Epithelial cell of esophagus (primary cell): Measurements from ENCODE around the gene ZC2HC1B.
"Not testable (repeated sequence)": the region's sequence is repeated elsewhere in the genome, so short reads cannot be mapped to it uniquely, and the experiment has no call there.

Source experiments
- DNase-seq: peaks from one replicate; pipeline ENCODE4 v3.0.0; 2010; ENCODE audit warnings: low read depth
- H3K4me3 ChIP-seq: 2 replicates; pipeline ENCODE4 v1.5.1; 2011; ENCODE audit warnings: mild to moderate bottlenecking, low read length, control low read depth
- TF ChIP-seq, protein P1 (sequence below): IDR thresholded peaks from 2 replicates; pipeline ENCODE4 v1.5.1; 2011; ENCODE audit warnings: low read depth, mild to moderate bottlenecking, low read length, control low read depth, inconsistent platforms; ENCODE audit not compliant: insufficient read depth; ENCODE audit errors: missing control alignments

The ZC2HC1B gene

DNA sequence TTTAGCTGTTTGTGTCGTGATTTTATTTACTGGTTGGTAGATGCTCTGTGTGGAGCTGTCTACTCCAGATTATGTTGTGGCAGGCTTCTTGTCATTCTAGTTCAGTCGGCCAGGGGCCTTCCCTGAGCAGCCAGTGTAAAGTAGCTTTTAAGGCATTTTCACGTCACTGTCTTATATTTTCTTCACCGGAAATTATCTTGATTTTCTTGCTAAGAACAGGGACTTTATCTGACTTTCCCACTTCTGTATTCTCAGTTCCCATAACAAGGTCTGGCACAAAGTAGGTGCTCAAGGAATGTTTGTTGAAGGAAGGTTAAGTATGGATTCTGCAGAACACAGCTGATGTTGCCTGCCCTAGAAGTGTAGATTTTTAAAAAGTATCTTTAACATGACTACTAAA lies 20.3 kb upstream of the ZC2HC1B start:
- peak; percentile 24 for DNase-seq
- TF ChIP-seq, protein P1, sequence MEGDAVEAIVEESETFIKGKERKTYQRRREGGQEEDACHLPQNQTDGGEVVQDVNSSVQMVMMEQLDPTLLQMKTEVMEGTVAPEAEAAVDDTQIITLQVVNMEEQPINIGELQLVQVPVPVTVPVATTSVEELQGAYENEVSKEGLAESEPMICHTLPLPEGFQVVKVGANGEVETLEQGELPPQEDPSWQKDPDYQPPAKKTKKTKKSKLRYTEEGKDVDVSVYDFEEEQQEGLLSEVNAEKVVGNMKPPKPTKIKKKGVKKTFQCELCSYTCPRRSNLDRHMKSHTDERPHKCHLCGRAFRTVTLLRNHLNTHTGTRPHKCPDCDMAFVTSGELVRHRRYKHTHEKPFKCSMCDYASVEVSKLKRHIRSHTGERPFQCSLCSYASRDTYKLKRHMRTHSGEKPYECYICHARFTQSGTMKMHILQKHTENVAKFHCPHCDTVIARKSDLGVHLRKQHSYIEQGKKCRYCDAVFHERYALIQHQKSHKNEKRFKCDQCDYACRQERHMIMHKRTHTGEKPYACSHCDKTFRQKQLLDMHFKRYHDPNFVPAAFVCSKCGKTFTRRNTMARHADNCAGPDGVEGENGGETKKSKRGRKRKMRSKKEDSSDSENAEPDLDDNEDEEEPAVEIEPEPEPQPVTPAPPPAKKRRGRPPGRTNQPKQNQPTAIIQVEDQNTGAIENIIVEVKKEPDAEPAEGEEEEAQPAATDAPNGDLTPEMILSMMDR = no peak
- H3K4me3 ChIP-seq = peak overlapping the region; percentile 85

GRCh38 chr6:143845033-143845432 lies 19.2 kb upstream of the ZC2HC1B start:
- DNase-seq = no peak
- no peak overlapping the region for H3K4me3 ChIP-seq
- TF ChIP-seq, protein P1 = no peak

GRCh38 chr6:143851706-143852105 lies 12.6 kb upstream of the ZC2HC1B start:
- not testable (repeated sequence) for DNase-seq, H3K4me3 ChIP-seq

GRCh38 chr6:143855057-143855456 lies 9.2 kb upstream of the ZC2HC1B start:
- H3K4me3 ChIP-seq, DNase-seq: not testable (repeated sequence)

- not testable (repeated sequence) for H3K4me3 ChIP-seq, DNase-seq
Measured at GRCh38 chr6:143856762-143857161, 7.5 kb upstream of the ZC2HC1B start.

- no peak for DNase-seq
- TF ChIP-seq, protein P1 = no peak
- H3K4me3 ChIP-seq = no peak overlapping the region
Measured at GRCh38 chr6:143857651-143858050, 6.6 kb upstream of the ZC2HC1B start.

DNA sequence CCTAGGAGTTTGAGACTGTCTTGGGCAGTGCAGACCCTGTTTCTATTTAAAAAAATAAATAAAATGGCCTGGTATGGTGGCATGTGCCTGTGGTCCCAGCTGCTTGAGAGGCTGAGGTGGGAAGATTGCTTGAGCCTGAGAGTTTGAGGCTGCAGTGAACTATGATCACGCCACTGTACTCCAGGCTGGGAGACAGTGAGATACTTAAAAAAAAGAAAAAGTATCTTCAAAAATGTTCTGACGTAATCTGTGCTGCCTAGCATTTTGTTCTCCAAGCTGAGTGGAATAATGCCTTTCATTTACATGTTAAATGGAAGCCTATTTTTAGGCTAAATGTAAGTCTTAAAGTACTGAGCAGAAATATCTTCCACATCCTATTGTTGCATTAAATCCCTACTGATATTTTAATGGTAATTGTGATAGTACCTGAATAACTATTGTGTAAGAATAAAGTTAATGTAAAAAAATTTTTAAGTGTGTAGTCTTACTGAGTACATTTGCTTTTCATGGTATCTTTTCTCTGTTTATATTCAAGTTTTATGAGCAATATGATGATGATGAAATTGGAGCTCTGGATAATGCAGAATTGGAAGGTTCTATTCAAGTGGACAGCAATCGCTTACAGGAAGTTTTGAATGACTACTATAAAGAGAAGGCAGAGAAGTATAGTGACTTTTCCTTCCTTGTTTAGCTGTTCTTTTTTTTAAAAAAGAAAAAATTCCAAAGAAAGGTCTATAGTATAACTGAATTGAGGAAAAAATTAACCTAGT lies 4.2 kb upstream of the ZC2HC1B start:
- H3K4me3 ChIP-seq = no peak overlapping the region
- TF ChIP-seq, protein P1 = no peak
- DNase-seq = no peak

- no peak overlapping the region for H3K4me3 ChIP-seq
- TF ChIP-seq, protein P1 = no peak
- no peak for DNase-seq
Measured at GRCh38 chr6:143863771-143864170, 503 bp upstream of the ZC2HC1B start.

DNA sequence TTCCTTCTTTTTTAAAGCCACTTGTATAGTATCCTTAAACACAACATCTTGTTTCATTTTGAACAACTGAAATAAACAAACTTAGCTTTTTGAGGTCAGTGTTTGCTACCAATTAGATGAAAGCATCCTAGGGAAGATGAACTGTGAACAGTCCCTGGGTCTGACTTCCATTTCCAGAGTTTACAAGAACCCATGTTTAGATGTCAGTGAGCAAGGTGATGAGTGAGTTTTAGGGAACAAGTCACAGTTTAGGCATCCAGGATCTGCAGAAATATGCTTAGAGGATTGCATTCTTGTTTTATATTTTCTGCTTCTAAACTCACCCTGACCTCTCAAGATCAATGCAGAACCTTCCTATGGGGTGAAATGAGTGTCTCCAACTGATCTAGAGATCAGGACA lies 3.0 kb downstream of the ZC2HC1B start:
- TF ChIP-seq, protein P1 = no peak
- no peak overlapping the region for H3K4me3 ChIP-seq
- DNase-seq = no peak

DNA sequence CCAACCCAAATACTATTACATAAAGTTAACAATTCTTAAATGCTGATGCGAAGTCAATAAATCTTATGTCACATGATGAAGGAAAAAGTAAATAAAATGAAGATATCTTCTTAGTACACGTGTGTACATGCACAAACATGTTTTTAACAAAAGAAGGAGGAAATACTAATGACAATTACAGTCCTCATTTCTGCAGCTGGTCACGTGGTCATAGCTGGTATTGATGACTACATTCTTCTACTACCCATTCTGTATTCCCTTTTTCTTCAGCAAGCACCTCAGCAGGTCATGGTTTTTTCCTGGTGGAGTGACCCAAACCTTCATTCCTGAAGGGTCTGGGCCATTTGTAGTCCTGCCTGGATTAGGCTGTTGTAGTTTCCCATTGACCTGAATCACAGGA lies 4.5 kb downstream of the ZC2HC1B start:
- not testable (repeated sequence) for H3K4me3 ChIP-seq, DNase-seq

DNA sequence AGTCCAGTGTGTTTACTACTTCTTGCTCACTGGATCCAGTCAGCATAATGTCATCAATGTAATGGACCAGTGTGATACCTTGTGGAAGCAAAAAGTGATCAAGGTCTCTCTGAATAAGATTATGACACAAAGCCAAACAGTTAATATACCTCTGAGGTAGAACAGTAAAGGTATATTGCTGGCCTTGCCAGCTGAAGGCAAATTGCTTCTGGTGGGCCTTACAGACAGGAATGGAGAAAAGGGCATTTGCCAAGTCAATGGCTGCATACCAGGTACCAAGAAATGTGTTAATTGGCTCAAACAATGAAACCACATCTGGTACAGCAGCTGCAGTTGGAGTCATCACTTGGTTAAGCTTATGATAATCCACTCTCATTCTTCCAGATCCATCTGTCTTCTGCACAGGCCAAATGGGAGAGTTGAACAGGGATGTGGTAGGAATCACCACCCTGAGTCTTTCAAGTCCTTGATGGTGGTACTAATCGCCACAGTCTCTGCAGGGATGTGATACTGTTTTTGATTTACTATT lies 7.0 kb downstream of the ZC2HC1B start:
- not testable (repeated sequence) for DNase-seq

More for the DNA sequence above, 7.0 kb downstream of the ZC2HC1B start:
- H3K4me3 ChIP-seq = not testable (repeated sequence)
